Endothelial cell of umbilical vein (primary cell): ENCODE measurements around the gene CACNB4. TPM values are rescaled to one million over a fixed set of nuclear protein-coding genes. Genes with fewer than 3 reads are reported as not detected.

Source experiments
- BruUV-seq: library from RNA; stranded (reverse); fragments of 400-500 nt; replicated peaks from 2 replicates; lab custom pipeline; 2021; lab: Mats Ljungman, UMichigan
- CTCF ChIA-PET: fragments of 300-600, 350-600 bp; sonication (Branson Sonifier 250); formaldehyde crosslinking; loops from one replicate; lab custom pipeline; 2021; ENCODE audit warnings: antibody characterized with exemption, inconsistent platforms; lab: Charles Lee
- POLR2A ChIA-PET: fragments of 300-600, 350-600 bp; sonication (Branson Sonifier 250); formaldehyde crosslinking; loops from one replicate; lab custom pipeline; 2021; ENCODE audit warnings: antibody characterized with exemption, inconsistent platforms; lab: Charles Lee
- DNase-seq: peaks from one replicate; pipeline ENCODE4 v3.0.0-alpha.2; 2011; ENCODE audit warnings: low read depth, low spot score
- FAIRE-seq: peaks from 2 replicates; lab custom pipeline; 2011; peaks lifted over from hg19 to GRCh38; lab: Jason Lieb, UNC
- H2AFZ ChIP-seq: 2 replicates; pipeline ENCODE4 v1.6.0; 2012; ENCODE audit warnings: low read depth, low read length, control low read depth, inconsistent platforms
- H3K27ac ChIP-seq: 2 replicates; pipeline ENCODE4 v1.5.1; 2011; ENCODE audit warnings: low read depth, mild to moderate bottlenecking, control low read depth, low read length, moderate library complexity; ENCODE audit not compliant: insufficient read depth
- H3K27me3 ChIP-seq, 2 experiments: 2 replicates each; pipeline versions ENCODE4 v1.6.0 to v1.6.1; 2011; ENCODE audit warnings: low read length in 2 of 2, mixed read lengths in 1 of 2; ENCODE audit not compliant: control insufficient read depth in 2 of 2, insufficient read depth in 2 of 2
- H3K36me3 ChIP-seq, 2 experiments: 2 replicates in 1 of 2; 3 replicates in 1 of 2; pipeline ENCODE4 v1.5.1; 2011; ENCODE audit warnings: low read length in 2 of 2, mild to moderate bottlenecking in 1 of 2, moderate library complexity in 1 of 2; ENCODE audit not compliant: control insufficient read depth in 2 of 2, insufficient read depth in 2 of 2; ENCODE audit errors: extremely low read depth in 1 of 2
- H3K4me1 ChIP-seq: 3 replicates; pipeline ENCODE4 v1.5.1; 2011; ENCODE audit warnings: mild to moderate bottlenecking, low read length; ENCODE audit not compliant: control insufficient read depth, insufficient read depth; ENCODE audit errors: extremely low read depth
- H3K4me2 ChIP-seq: 2 replicates; pipeline ENCODE4 v1.6.1; 2011; ENCODE audit warnings: low read length, control low read depth, mixed read lengths; ENCODE audit not compliant: insufficient read depth
- H3K4me3 ChIP-seq, 3 experiments: fragments of 200-600 bp in 1 of 3; sonication (generic), shearing (Covaris generic) in 1 of 3; replicated peaks in 1 of 3; 2 replicates each; pipeline ENCODE4 v1.5.1; 2011 to 2016; ENCODE audit warnings: control low read depth in 3 of 3, low read length in 3 of 3, mild to moderate bottlenecking in 2 of 3, inconsistent platforms in 1 of 3, low read depth in 1 of 3, moderate library complexity in 1 of 3; ENCODE audit not compliant: insufficient read depth in 1 of 3
- H3K79me2 ChIP-seq: 2 replicates; pipeline ENCODE4 v1.6.0; 2012; ENCODE audit warnings: low read length, inconsistent platforms; ENCODE audit not compliant: control insufficient read depth, insufficient read depth
- H3K9ac ChIP-seq: replicated peaks from 2 replicates; pipeline ENCODE3; 2011; ENCODE audit warnings: low read length, control low read depth; ENCODE audit not compliant: insufficient read depth; ENCODE audit errors: extremely low read depth
- H3K9me1 ChIP-seq: replicated peaks from 3 replicates; pipeline ENCODE4 v1.6.0; 2011; ENCODE audit warnings: mild to moderate bottlenecking, low read length; ENCODE audit not compliant: control insufficient read depth, insufficient read depth; ENCODE audit errors: extremely low read depth
- H3K9me3 ChIP-seq: replicated peaks from 2 replicates; pipeline ENCODE4 v1.5.1; 2012; ENCODE audit warnings: low read length, inconsistent platforms; ENCODE audit not compliant: control insufficient read depth, insufficient read depth
- H4K20me1 ChIP-seq: replicated peaks from 2 replicates; pipeline ENCODE3; 2011; ENCODE audit warnings: mild to moderate bottlenecking, low read length; ENCODE audit not compliant: control insufficient read depth, insufficient read depth; ENCODE audit errors: extremely low read depth
- CTCF ChIP-seq, 2 donors: IDR thresholded peaks; 1 replicate in 1 of 2; 2 replicates in 1 of 2; pipeline ENCODE4 v1.5.1; 2011; ENCODE audit warnings: low read length in 2 of 2, mild to moderate bottlenecking in 2 of 2, moderate library complexity in 2 of 2, control low read depth in 1 of 2, inconsistent platforms in 1 of 2, low read depth in 1 of 2; ENCODE audit not compliant: insufficient read depth in 1 of 2; ENCODE audit errors: extremely low read depth in 1 of 2
- EZH2 ChIP-seq: IDR thresholded peaks from 2 replicates; pipeline ENCODE4 v1.6.1; 2012; ENCODE audit warnings: borderline replicate concordance, low read depth, mild to moderate bottlenecking, moderate library complexity, low read length, inconsistent platforms; ENCODE audit not compliant: severe bottlenecking
- FOS ChIP-seq: IDR thresholded peaks from 2 replicates; pipeline ENCODE4 v1.6.1; 2011; ENCODE audit warnings: mild to moderate bottlenecking, low read length, moderate library complexity, borderline replicate concordance; ENCODE audit not compliant: insufficient read depth
- MAX ChIP-seq: IDR thresholded peaks from 2 replicates; pipeline ENCODE4 v1.6.1; 2011; ENCODE audit not compliant: insufficient read depth, insufficient read length
- dilution Hi-C: fragments of 300-500 bp; cut with MboI; formaldehyde crosslinking; loops from one replicate; pipeline ENCODE4 v1.15.0; 2019; ENCODE audit warnings: low sequenced_read_pairs; ENCODE audit not compliant: extremely low pct_ligation_motif_present
- intact Hi-C: fragments of 100-400 bp; cut with micrococcal nuclease; formaldehyde crosslinking; loops from one replicate; pipeline ENCODE4 v1.10.0; 2022
- polyA plus RNA-seq, 4 experiments: library from polyadenylated mRNA; depleted of rRNA in 3 of 4; stranded (reverse) in 3 of 4; unstranded in 1 of 4; fragments of >200 nt; gene quantifications; 2 replicates each; pipeline versions ENCODE4 v1.2.1 to v1.2.3, GENCODE V29; 2011 to 2012; ENCODE audit warnings: missing spikeins in 1 of 4
- total RNA-seq: library from RNA; stranded (reverse); gene quantifications from 2 replicates; pipeline ENCODE4 v1.2.3, GENCODE V29; 2021

CACNB4 gene
- total and polyA plus RNA-seq, 2 donors (not counting 3 experiments of a cell fraction or from before 2014, with no cell fraction given), result 0.23 to 0.58 TPM

DNA sequence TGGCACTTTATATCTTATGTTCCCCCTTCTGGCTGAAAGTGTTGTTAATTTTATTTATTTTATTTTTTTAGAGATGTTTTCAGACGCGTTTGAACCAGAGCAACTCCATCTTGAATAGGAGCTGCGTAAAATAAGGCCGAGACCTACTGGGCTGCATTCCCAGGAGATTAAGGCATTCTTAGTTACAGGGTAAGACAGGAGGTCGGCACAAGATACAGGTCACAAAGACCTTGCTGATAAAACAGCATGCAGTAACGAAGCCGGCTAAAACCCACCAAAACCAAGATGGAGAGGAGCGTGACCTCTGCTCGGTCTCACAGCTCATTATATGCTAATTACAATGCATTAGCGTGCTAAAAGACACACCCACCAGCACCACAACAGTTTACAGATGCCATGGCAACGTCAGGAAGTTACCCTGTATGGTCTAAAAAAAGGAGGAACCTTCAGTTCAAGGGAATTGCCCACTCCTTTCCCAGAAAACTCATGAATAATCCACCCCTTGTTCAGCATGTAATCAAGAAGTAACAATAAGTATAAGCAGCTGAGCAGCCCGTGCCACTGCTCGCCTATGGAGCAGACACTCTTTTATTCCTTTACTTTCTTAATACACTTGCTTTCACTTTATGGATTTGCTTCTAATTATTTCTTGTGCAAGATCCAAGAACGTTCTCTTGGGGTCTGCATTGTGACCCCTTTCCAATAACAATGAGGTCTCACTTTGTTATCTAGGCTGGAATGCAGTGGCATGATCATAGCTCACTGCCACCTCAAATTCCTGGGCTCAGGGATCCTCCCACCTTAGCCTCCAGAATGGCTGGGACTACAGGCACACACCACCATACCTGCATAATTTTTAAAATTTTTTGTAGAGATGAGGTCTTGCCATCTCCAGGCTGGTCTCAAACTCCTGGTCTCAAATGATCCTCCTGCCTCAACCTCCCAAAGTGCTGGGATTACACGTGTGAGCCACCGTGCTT is 55.9 kb downstream of the CACNB4 start:
- no peak for FAIRE-seq
- CTCF ChIA-PET, result interaction anchor here (1.3 kb wide), 1 partner anchor 18 kb away, joined by 8 read pairs; no protein-coding TSS in a partner anchor
- dilution Hi-C loops, result no loop called here

More for the DNA sequence above, 55.9 kb downstream of the CACNB4 start:
- no peak overlapping the region for H3K4me2 ChIP-seq
- peaks cover 0 to 4% of the 10 kb centered on the region in 2 experiments for H3K27me3 ChIP-seq
- intact Hi-C loops, result no loop called here
- no peak for TF ChIP-seq FOS
- no peak for TF ChIP-seq MAX
- no peak for TF ChIP-seq EZH2
- no peak for TF ChIP-seq CTCF (IDR thresholded peaks at IDR 0.05; ENCODE audit: extremely low read depth in 1 of 2, insufficient read depth in 1 of 2, low read depth in 1 of 2, low read length in 2 of 2)
- BruUV-seq, result no TSS peak
- POLR2A ChIA-PET, result no interaction called here
- H3K9me1 ChIP-seq, result no peaks in the 10 kb centered on the region
- no peaks in the 10 kb centered on the region for H3K9me3 ChIP-seq
- no peak overlapping the region for H2AFZ ChIP-seq
- peaks cover 3% of the 10 kb centered on the region for H3K4me1 ChIP-seq
- H3K79me2 ChIP-seq, result no peaks in the 10 kb centered on the region
- H3K36me3 ChIP-seq, result no peaks in the 10 kb centered on the region
- DNase-seq, result no peak
- no peak overlapping the region for H3K27ac ChIP-seq
- no peak overlapping the region for H3K9ac ChIP-seq
- no peak overlapping the region for H3K4me3 ChIP-seq
- H4K20me1 ChIP-seq, result no peaks in the 10 kb centered on the region
